Smooth muscle cell (in vitro differentiated cells): Measurements from ENCODE around the gene TCERG1L. TPM values are rescaled to one million over a fixed set of nuclear protein-coding genes. Genes with fewer than 3 reads are reported as not detected.

Source experiments
- DNase-seq: peaks from one replicate; lab custom pipeline; 2025; ENCODE audit not compliant: unreplicated experiment; lab: John Stamatoyannopoulos, UW
- H2AFZ ChIP-seq: fragments of 200-600 bp; sonication (generic); 2 replicates; pipeline ENCODE4 v1.6.0; 2016; ENCODE audit warnings: antibody characterized with exemption, low read depth, mild to moderate bottlenecking
- H3F3A ChIP-seq: fragments of 200-600 bp; sonication (generic); 2 replicates; pipeline ENCODE4 v1.6.0; 2017; ENCODE audit warnings: antibody characterized with exemption, low read depth
- H3K27ac ChIP-seq: fragments of 200-600 bp; sonication (generic); 2 replicates; pipeline ENCODE4 v1.5.1; 2016; ENCODE audit warnings: low read depth, mild to moderate bottlenecking
- H3K27me3 ChIP-seq: fragments of 200-600 bp; sonication (generic); 2 replicates; pipeline ENCODE4 v1.6.1; 2016; ENCODE audit warnings: low read depth, mild to moderate bottlenecking
- H3K36me3 ChIP-seq: fragments of 200-600 bp; sonication (generic); 2 replicates; pipeline ENCODE4 v1.5.1; 2016; ENCODE audit warnings: low read depth
- H3K4me1 ChIP-seq: fragments of 200-600 bp; sonication (generic); 2 replicates; pipeline ENCODE4 v1.5.1; 2016; ENCODE audit warnings: low read depth
- H3K4me2 ChIP-seq: fragments of 200-600 bp; sonication (generic); 2 replicates; pipeline ENCODE4 v1.6.0; 2016; ENCODE audit warnings: mild to moderate bottlenecking
- H3K4me3 ChIP-seq: fragments of 200-600 bp; sonication (generic); 2 replicates; pipeline ENCODE4 v1.5.1; 2016; ENCODE audit warnings: mild to moderate bottlenecking
- H3K79me2 ChIP-seq: fragments of 200-600 bp; sonication (generic); 2 replicates; pipeline ENCODE4 v1.6.0; 2016; ENCODE audit warnings: low read depth, mild to moderate bottlenecking
- H3K9ac ChIP-seq: fragments of 200-600 bp; sonication (generic); 2 replicates; pipeline ENCODE4 v1.6.0; 2016; ENCODE audit warnings: low read depth
- H3K9me3 ChIP-seq: fragments of 200-600 bp; sonication (generic); replicated peaks from 2 replicates; pipeline ENCODE4 v1.5.1; 2016; ENCODE audit warnings: low read depth
- H4K20me1 ChIP-seq: fragments of 200-600 bp; sonication (generic); 2 replicates; pipeline ENCODE4 v1.6.0; 2016; ENCODE audit warnings: low read depth
- WGBS: methylation state at CpG from one replicate; pipeline ENCODE4 v1.1.7; 2016; ENCODE audit warnings: low lambda C conversion rate; 5-methylcytosine and 5-hydroxymethylcytosine counted together
- polyA plus RNA-seq: library from polyadenylated mRNA; unstranded; fragments of >200 nt; fragmentation: Nextera tagmentation; extraction: Ambion mirVana; gene quantifications from 2 replicates; pipeline ENCODE4 v1.2.1, GENCODE V29; 2016
- total RNA-seq: library from RNA; depleted of rRNA; stranded (reverse); fragments of >200 nt; gene quantifications from 2 replicates; pipeline ENCODE4 v1.2.3, GENCODE V29; 2014
- TF ChIP-seq, protein P1 (sequence below): fragments of 200-600 bp; sonication (generic); IDR thresholded peaks from 2 replicates; pipeline ENCODE4 v1.5.1; 2017; ENCODE audit warnings: borderline replicate concordance, mild to moderate bottlenecking, antibody characterized with exemption; ENCODE audit not compliant: insufficient read depth, poor library complexity, severe bottlenecking

TCERG1L gene
- total and polyA plus RNA-seq, 2 experiments from 2014 or later: not detected

- no peak overlapping the region for H2AFZ ChIP-seq
- peaks cover 3% of the 10 kb centered on the region for H3K27me3 ChIP-seq
- no peaks in the 10 kb centered on the region for H3K4me1 ChIP-seq
- H3K9me3 ChIP-seq: no peaks in the 10 kb centered on the region
- no peak overlapping the region for H3K4me2 ChIP-seq
- no peaks in the 10 kb centered on the region for H3K79me2 ChIP-seq
- WGBS: 85% methylated on average over 7 of the region's 7 CpGs
- H3F3A ChIP-seq: no peaks in the 10 kb centered on the region
- H3K27ac ChIP-seq: no peak overlapping the region
- DNase-seq: no peak
- no peaks in the 10 kb centered on the region for H4K20me1 ChIP-seq
- TF ChIP-seq, protein P1, sequence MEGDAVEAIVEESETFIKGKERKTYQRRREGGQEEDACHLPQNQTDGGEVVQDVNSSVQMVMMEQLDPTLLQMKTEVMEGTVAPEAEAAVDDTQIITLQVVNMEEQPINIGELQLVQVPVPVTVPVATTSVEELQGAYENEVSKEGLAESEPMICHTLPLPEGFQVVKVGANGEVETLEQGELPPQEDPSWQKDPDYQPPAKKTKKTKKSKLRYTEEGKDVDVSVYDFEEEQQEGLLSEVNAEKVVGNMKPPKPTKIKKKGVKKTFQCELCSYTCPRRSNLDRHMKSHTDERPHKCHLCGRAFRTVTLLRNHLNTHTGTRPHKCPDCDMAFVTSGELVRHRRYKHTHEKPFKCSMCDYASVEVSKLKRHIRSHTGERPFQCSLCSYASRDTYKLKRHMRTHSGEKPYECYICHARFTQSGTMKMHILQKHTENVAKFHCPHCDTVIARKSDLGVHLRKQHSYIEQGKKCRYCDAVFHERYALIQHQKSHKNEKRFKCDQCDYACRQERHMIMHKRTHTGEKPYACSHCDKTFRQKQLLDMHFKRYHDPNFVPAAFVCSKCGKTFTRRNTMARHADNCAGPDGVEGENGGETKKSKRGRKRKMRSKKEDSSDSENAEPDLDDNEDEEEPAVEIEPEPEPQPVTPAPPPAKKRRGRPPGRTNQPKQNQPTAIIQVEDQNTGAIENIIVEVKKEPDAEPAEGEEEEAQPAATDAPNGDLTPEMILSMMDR: no peak
- H3K9ac ChIP-seq: no peak overlapping the region
- H3K4me3 ChIP-seq: no peak overlapping the region
- H3K36me3 ChIP-seq: no peaks in the 10 kb centered on the region
Observed at GRCh38 chr10:131233611-131234258, 77.8 kb downstream of the TCERG1L start.

DNA sequence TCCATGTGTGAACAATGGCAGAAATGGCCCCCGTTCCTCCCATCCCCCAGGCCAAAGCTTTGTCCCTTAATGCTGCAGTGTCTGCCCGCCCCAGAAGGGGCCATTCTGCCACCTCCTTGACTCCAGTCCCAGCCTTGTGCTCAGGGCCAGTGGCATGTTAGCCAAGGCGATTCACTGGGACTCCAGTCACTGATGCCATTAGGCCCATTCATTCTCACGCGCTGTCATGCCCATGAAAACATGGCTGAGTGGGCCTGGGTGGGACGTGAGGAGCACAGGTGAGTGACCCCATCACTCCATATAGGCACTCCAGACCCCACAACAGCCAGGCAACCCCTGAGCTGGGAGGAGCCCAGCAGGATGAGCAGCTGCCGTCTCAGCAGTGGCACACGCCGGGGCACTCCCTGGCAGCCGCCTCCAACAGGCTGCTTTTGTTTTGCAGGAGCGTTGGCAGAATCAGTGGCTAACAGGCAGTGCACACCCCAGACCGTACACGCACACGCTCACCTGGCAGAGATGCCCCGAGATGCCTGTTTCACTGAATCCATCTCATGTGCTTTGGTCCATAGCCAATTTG, 79.5 kb downstream of the TCERG1L start:
- no peaks in the 10 kb centered on the region for H3K4me1 ChIP-seq
- 88% methylated on average over 15 of the region's 15 CpGs for WGBS
- H3K4me3 ChIP-seq: no peak overlapping the region
- no peak overlapping the region for H3K4me2 ChIP-seq
- no peak overlapping the region for H2AFZ ChIP-seq
- H3K9ac ChIP-seq: no peak overlapping the region
- no peaks in the 10 kb centered on the region for H3F3A ChIP-seq
- DNase-seq: no peak
- TF ChIP-seq, protein P1: no peak
- no peaks in the 10 kb centered on the region for H3K36me3 ChIP-seq
- H3K27me3 ChIP-seq: peaks cover 3% of the 10 kb centered on the region
- H4K20me1 ChIP-seq: no peaks in the 10 kb centered on the region
- H3K27ac ChIP-seq: no peak overlapping the region
- H3K9me3 ChIP-seq: no peaks in the 10 kb centered on the region
- H3K79me2 ChIP-seq: no peaks in the 10 kb centered on the region

GRCh38 chr10:131231323-131231964, 80.1 kb downstream of the TCERG1L start:
- Histone ChIP-seq H3K4me3 (no peak overlapping the region), H3K9me3 (no peaks in the 10 kb centered on the region), H3K4me1 (no peaks in the 10 kb centered on the region), H2AFZ (no peak overlapping the region), H3K27ac (no peak overlapping the region), H3K36me3 (no peaks in the 10 kb centered on the region), H3K79me2 (no peaks in the 10 kb centered on the region), H3K9ac (no peak overlapping the region), H3K27me3 (peaks cover 2% of the 10 kb centered on the region), H3K4me2 (no peak overlapping the region), H4K20me1 (no peaks in the 10 kb centered on the region), H3F3A (no peaks in the 10 kb centered on the region)
- TF ChIP-seq, protein P1: no peak
- 87% methylated on average over 19 of the region's 19 CpGs for WGBS
- no peak for DNase-seq
